Lung (tissue), 12 donors: ENCODE measurements around the gene SLIT1. TPM values are rescaled to one million over a fixed set of nuclear protein-coding genes. Genes with fewer than 3 reads are reported as not detected.

ENCODE experiments used
- ATAC-seq: fragments of 200-7000 bp; cut with Tn5 transposase; one replicate; pipeline ENCODE4 v1.9.1; 2020; ENCODE audit warnings: moderate number of reproducible peaks; ENCODE audit not compliant: insufficient read depth, low FRiP score
- DNase-seq, 3 donors: peaks; one replicate each; pipeline ENCODE4 v3.0.0-alpha.2; 2013 to 2017
- H3K27ac ChIP-seq, 2 donors: one replicate each; pipeline ENCODE4 v1.5.1; 2013; ENCODE audit warnings: mild to moderate bottlenecking in 2 of 2, moderate library complexity in 2 of 2, control low read depth in 1 of 2, inconsistent platforms in 1 of 2, low read depth in 1 of 2, low read length in 1 of 2
- H3K27me3 ChIP-seq, 3 donors: one replicate each; pipeline ENCODE4 v1.5.1; 2013; ENCODE audit warnings: low read length in 2 of 3; ENCODE audit not compliant: control insufficient read depth in 3 of 3, insufficient read depth in 3 of 3
- H3K36me3 ChIP-seq, 4 donors: one replicate each; pipeline ENCODE4 v1.5.1; 2013; ENCODE audit warnings: low read length in 4 of 4, mild to moderate bottlenecking in 1 of 4, moderate library complexity in 1 of 4; ENCODE audit not compliant: control insufficient read depth in 4 of 4, insufficient read depth in 4 of 4
- H3K4me1 ChIP-seq, 5 donors: one replicate each; pipeline ENCODE4 v1.5.1; 2013; ENCODE audit warnings: low read length in 5 of 5, mild to moderate bottlenecking in 2 of 5, moderate library complexity in 1 of 5; ENCODE audit not compliant: control insufficient read depth in 5 of 5, insufficient read depth in 5 of 5
- H3K4me3 ChIP-seq: one replicate; pipeline ENCODE4 v1.5.1; 2013; ENCODE audit warnings: mild to moderate bottlenecking, control low read depth, moderate library complexity
- H3K9ac ChIP-seq, 2 donors: one replicate each; pipeline ENCODE4 v1.5.1; 2013; ENCODE audit warnings: low read length in 2 of 2, control low read depth in 1 of 2; ENCODE audit not compliant: insufficient read depth in 1 of 2
- H3K9me3 ChIP-seq, 4 donors: one replicate each; pipeline ENCODE4 v1.5.1; 2013; ENCODE audit warnings: low read length in 3 of 4, mild to moderate bottlenecking in 1 of 4, moderate library complexity in 1 of 4; ENCODE audit not compliant: control insufficient read depth in 4 of 4, insufficient read depth in 3 of 4
- WGBS, 2 donors: extraction: QIAGEN DNeasy Blood & Tissue Kit; methylation state at CpG; one replicate each; pipeline ENCODE4 v1.1.7; 2013; 5-methylcytosine and 5-hydroxymethylcytosine counted together
- polyA plus RNA-seq, 2 donors: library from polyadenylated mRNA; stranded (reverse); fragments of 200-250 nt; gene quantifications; one replicate each; pipeline ENCODE4 v1.2.1, GENCODE V29; 2013
- total RNA-seq, 2 donors: library from RNA; depleted of rRNA in 1 of 2; stranded (reverse); fragments of >200 nt in 1 of 2; gene quantifications; one replicate each; pipeline ENCODE4 v1.2.1, GENCODE V29; 2014 to 2021
- TF ChIP-seq, protein P1 (sequence below): IDR thresholded peaks from 2 replicates; pipeline ENCODE4 v1.5.1; 2012; ENCODE audit warnings: mild to moderate bottlenecking; ENCODE audit errors: control extremely low read depth, extremely low read depth
- donor health status: control.
- donor health status: control.
- donor health status: Bipolar disorder and iron deficiency.
- donor health status: healthy.
- donor health status: DM: yes; HTN: yes; CAD: no.

SLIT1 gene
- total and polyA plus RNA-seq, 4 donors: 0.39 to 5.6 (median 0.57) TPM

DNA sequence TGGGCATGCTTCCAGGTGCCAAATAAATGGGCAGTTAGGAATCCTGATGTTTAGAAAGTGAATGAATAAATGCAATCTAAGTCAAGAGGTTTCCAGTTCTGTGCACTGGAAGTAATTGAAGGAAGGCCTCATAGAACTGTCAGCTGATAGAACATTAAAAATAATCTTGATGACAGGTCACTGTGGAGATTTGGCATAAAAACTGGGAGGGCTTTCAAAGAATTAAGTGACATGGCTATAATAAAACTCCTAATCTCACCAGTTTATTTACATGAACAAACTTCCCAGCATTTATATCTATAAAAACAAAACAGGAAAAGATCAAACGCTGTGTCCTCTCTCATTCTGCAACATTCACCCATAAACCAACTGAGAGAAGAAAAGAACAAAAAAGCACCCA lies 170.5 kb downstream of the SLIT1 start:
- ATAC-seq (no peak), DNase-seq (peak in 2 of 3 donors; percentile 48 to 62)
- TF ChIP-seq, protein P1, sequence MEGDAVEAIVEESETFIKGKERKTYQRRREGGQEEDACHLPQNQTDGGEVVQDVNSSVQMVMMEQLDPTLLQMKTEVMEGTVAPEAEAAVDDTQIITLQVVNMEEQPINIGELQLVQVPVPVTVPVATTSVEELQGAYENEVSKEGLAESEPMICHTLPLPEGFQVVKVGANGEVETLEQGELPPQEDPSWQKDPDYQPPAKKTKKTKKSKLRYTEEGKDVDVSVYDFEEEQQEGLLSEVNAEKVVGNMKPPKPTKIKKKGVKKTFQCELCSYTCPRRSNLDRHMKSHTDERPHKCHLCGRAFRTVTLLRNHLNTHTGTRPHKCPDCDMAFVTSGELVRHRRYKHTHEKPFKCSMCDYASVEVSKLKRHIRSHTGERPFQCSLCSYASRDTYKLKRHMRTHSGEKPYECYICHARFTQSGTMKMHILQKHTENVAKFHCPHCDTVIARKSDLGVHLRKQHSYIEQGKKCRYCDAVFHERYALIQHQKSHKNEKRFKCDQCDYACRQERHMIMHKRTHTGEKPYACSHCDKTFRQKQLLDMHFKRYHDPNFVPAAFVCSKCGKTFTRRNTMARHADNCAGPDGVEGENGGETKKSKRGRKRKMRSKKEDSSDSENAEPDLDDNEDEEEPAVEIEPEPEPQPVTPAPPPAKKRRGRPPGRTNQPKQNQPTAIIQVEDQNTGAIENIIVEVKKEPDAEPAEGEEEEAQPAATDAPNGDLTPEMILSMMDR: no peak
- Histone ChIP-seq H3K4me3 (no peak overlapping the region), H3K9ac (no peak overlapping the region), H3K9me3 (no peaks in the 10 kb centered on the region), H3K27ac (no peak overlapping the region), H3K4me1 (peaks cover 0 to 13% (median 2%) of the 10 kb centered on the region in 5 donors), H3K27me3 (no peaks in the 10 kb centered on the region), H3K36me3 (no peaks in the 10 kb centered on the region)
- 56 to 82% methylated on average over 1 of the region's 1 CpG for WGBS, 2 donors

DNA sequence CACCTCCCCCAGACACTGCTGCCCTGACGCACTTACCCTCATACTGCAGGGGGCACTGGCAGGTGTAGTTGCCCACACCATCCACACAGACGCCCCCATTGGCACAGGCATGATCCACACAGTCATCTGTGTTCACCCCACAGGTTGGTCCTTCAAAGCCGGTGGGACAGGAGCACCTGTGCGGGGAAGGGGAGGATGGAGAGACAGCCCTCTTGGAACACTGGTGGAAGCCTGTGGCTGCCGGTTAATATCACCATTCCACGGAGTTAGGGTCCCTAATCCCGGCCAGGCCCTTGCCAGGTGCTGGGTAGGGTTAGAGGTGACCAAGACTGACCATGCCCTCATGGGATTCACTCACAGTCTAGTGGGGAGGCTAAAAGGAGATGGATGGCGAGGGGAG lies 171.8 kb downstream of the SLIT1 start:
- 92 to 95% methylated on average over 8 of the region's 8 CpGs for WGBS, 2 donors

DNA sequence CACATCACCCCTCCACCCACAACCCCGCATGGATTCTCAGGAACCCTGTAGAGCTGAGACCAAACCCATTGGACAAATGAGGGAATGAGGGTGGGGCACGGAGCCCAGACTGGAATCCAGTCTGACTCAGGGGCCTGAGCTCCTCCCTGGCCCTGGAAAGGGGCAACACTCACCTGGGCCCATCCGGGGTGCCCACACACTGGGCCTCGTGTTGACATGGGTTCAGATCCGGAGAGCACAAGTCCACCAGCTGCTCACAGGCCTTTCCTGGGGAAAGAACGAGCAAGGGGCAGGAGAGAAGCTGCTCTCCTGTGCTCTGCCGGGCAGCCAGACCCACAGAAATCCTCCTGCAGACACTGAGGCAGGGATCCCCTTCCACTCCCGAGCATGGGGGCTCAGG lies 172.2 kb downstream of the SLIT1 start:
- Histone ChIP-seq H3K27ac (no peak overlapping the region), H3K9ac (no peak overlapping the region), H3K4me3 (no peak overlapping the region), H3K9me3 (no peaks in the 10 kb centered on the region), H3K4me1 (peaks cover 0 to 9% (median 2%) of the 10 kb centered on the region in 5 donors), H3K27me3 (no peaks in the 10 kb centered on the region), H3K36me3 (no peaks in the 10 kb centered on the region)
- DNase-seq (no peak), ATAC-seq (no peak)
- 91 to 93% methylated on average over 8 of the region's 8 CpGs for WGBS, 2 donors
- TF ChIP-seq, protein P1: no peak

More for the DNA sequence above, 171.8 kb downstream of the SLIT1 start:
- Histone ChIP-seq H3K9me3 (no peaks in the 10 kb centered on the region), H3K4me1 (peaks cover 0 to 9% (median 2%) of the 10 kb centered on the region in 5 donors), H3K9ac (no peak overlapping the region), H3K27ac (no peak overlapping the region), H3K36me3 (no peaks in the 10 kb centered on the region), H3K4me3 (no peak overlapping the region), H3K27me3 (no peaks in the 10 kb centered on the region)
- ATAC-seq: no peak
- TF ChIP-seq, protein P1: no peak
- no peak for DNase-seq

DNA sequence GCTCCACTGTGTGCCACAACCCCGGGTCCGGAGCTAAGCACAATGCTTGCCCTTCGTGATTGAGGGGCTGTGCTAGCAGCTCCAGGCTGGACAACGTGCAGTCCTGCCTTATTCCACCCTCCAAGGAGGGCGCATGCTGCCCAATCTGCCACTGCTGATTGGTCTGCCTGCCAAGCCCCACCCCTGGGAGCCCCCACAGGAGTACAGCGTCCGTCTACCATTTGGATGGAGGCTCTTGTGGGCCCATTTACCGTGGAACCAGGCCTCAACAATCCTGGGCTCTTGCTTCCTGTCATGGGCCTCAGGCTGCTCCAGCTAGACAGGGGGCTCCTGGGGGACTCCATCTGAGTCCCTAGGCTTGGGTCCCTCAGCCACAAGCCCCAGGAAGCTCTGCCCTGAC lies 173.3 kb downstream of the SLIT1 start:
- Histone ChIP-seq H3K27me3 (no peaks in the 10 kb centered on the region), H3K27ac (no peak overlapping the region), H3K9me3 (peaks cover 0 to 2% (median 0%) of the 10 kb centered on the region in 4 donors), H3K9ac (no peak overlapping the region), H3K36me3 (no peaks in the 10 kb centered on the region), H3K4me3 (no peak overlapping the region), H3K4me1 (peaks cover 0 to 9% (median 2%) of the 10 kb centered on the region in 5 donors)
- DNase-seq: no peak
- ATAC-seq: no peak
- TF ChIP-seq, protein P1: no peak
- 86 to 94% methylated on average over 8 of the region's 8 CpGs for whole genome bisulfite sequencing, 2 donors
